Ishikawa (cell line): ENCODE results near the gene TMEFF2.

Source experiments
- CEBPB ChIP-seq: IDR thresholded peaks from 2 replicates; pipeline ENCODE4 v1.6.1; 2012
- CREB1 ChIP-seq: IDR thresholded peaks from 2 replicates; pipeline ENCODE4 v1.6.1; 2012; ENCODE audit warnings: low read depth
- EGR1 ChIP-seq: IDR thresholded peaks from 2 replicates; pipeline ENCODE4 v1.6.1; 2012
- EP300 ChIP-seq: IDR thresholded peaks from 2 replicates; pipeline ENCODE4 v1.6.1; 2012; ENCODE audit warnings: borderline replicate concordance
- FOXM1 ChIP-seq: IDR thresholded peaks from 2 replicates; pipeline ENCODE4 v1.6.1; 2012; ENCODE audit warnings: low read depth, borderline replicate concordance
- NFIC ChIP-seq: IDR thresholded peaks from 2 replicates; pipeline ENCODE4 v1.6.1; 2012
- RAD21 ChIP-seq: IDR thresholded peaks from 2 replicates; pipeline ENCODE4 v1.6.1; 2012; ENCODE audit warnings: low read depth
- TAF1 ChIP-seq: IDR thresholded peaks from 2 replicates; pipeline ENCODE4 v1.6.1; 2012; ENCODE audit warnings: low read depth, mild to moderate bottlenecking
- TCF12 ChIP-seq: IDR thresholded peaks from 2 replicates; pipeline ENCODE4 v1.6.1; 2012; ENCODE audit warnings: low read depth
- TEAD4 ChIP-seq: IDR thresholded peaks from 2 replicates; pipeline ENCODE4 v1.6.1; 2012
- YY1 ChIP-seq: IDR thresholded peaks from 2 replicates; pipeline ENCODE4 v1.6.1; 2012; ENCODE audit warnings: low read depth
- ZBTB7A ChIP-seq: IDR thresholded peaks from 2 replicates; pipeline ENCODE4 v1.6.1; 2012; ENCODE audit warnings: low read depth
- TF ChIP-seq, protein P1 (sequence below): IDR thresholded peaks from 2 replicates; pipeline ENCODE4 v1.6.1; 2012
- TF ChIP-seq, protein P2 (sequence below): IDR thresholded peaks from 2 replicates; pipeline ENCODE4 v1.6.1; 2012
- TF ChIP-seq, protein P3 (sequence below): IDR thresholded peaks from 2 replicates; pipeline ENCODE4 v1.6.1; 2012; ENCODE audit warnings: low read depth, mild to moderate bottlenecking

TMEFF2 gene

DNA sequence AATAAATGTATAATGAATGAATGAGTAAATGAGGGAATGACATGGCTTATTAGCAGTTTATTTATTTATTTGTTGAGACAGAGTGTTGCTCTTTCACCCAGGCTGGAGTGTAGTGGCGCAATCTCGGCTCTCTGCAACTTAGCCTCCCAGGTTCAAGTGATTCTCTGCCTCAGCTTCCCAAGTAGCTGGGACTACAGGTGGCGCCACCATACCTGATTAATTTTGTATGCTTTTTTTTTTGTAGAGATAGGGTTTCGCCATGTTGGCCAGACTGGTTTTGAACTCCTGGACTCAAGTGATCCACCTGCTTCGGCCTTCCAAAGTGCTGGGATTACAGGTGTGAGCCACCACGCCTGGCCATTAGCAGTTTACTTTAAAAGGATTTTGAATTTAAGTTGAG, 247.5 kb downstream of the TMEFF2 start:
- TF ChIP-seq, protein P1, sequence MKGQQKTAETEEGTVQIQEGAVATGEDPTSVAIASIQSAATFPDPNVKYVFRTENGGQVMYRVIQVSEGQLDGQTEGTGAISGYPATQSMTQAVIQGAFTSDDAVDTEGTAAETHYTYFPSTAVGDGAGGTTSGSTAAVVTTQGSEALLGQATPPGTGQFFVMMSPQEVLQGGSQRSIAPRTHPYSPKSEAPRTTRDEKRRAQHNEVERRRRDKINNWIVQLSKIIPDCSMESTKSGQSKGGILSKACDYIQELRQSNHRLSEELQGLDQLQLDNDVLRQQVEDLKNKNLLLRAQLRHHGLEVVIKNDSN = no peak
- TF ChIP-seq ZBTB7A (no peak), TAF1 (no peak), EP300 (no peak), RAD21 (peak; percentile 22; the same call in 1 of the 2 replicates), CEBPB (no peak), EGR1 (no peak)
- TF ChIP-seq, protein P2, sequence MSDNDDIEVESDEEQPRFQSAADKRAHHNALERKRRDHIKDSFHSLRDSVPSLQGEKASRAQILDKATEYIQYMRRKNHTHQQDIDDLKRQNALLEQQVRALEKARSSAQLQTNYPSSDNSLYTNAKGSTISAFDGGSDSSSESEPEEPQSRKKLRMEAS = no peak

DNA sequence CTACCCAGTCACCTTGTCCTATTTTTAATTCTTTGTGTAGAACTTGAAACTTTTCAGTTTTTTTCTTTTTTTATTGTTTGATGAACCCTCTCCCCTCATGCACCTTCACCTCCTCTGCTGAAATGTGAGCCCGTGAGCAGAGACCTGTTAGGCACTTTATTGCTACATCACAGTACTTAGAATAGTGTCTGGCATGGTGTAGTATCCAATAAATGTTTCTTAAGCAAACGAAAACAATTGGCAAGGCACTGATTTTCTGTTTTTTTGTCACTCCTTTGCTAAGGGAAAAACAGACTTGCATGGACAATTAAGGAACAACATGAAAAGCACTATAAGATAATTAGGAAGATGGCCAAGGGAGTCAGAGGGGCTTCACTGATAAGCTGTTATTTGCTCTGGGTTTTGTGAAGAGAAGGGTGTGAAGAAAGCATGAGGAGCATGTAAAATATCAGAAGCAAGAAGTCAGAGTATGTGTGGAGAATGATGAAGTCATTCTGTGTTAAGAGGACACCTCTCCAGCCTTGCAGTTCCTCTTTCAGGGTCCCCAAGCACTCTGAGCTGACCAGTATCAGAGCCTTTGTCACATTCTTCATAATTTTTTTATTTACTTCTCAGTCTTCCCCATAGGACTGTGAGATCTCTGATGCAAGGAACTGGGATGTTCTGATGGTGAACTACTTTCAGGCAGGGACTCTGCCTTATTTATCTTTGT, 248.1 kb downstream of the TMEFF2 start:
- TF ChIP-seq EP300 (no peak), TEAD4 (no peak), NFIC (no peak), CREB1 (no peak), FOXM1 (no peak), CEBPB (no peak), TAF1 (no peak), TCF12 (no peak), ZBTB7A (no peak), YY1 (no peak)
- TF ChIP-seq, protein P2 = no peak
- TF ChIP-seq, protein P3, sequence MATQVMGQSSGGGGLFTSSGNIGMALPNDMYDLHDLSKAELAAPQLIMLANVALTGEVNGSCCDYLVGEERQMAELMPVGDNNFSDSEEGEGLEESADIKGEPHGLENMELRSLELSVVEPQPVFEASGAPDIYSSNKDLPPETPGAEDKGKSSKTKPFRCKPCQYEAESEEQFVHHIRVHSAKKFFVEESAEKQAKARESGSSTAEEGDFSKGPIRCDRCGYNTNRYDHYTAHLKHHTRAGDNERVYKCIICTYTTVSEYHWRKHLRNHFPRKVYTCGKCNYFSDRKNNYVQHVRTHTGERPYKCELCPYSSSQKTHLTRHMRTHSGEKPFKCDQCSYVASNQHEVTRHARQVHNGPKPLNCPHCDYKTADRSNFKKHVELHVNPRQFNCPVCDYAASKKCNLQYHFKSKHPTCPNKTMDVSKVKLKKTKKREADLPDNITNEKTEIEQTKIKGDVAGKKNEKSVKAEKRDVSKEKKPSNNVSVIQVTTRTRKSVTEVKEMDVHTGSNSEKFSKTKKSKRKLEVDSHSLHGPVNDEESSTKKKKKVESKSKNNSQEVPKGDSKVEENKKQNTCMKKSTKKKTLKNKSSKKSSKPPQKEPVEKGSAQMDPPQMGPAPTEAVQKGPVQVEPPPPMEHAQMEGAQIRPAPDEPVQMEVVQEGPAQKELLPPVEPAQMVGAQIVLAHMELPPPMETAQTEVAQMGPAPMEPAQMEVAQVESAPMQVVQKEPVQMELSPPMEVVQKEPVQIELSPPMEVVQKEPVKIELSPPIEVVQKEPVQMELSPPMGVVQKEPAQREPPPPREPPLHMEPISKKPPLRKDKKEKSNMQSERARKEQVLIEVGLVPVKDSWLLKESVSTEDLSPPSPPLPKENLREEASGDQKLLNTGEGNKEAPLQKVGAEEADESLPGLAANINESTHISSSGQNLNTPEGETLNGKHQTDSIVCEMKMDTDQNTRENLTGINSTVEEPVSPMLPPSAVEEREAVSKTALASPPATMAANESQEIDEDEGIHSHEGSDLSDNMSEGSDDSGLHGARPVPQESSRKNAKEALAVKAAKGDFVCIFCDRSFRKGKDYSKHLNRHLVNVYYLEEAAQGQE = no peak
- TF ChIP-seq, protein P1 = no peak

DNA sequence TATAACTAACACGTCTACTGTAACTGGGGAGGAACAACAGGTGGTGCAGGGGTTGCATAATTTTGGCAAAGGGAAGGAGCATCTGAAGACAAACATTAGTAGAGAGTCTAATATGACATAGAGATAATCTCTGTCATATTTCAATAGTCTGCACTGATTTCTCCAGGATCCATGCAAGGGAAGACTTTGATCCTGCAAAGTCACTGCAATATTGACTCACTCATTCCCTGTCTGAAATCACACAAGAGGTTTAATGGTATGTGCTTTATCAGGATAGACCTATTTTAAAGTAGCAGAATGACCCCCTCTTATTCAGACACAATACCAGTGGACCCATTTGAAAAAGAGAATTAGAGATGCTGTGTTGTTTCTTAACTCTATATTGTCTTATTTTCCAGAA, 249.1 kb downstream of the TMEFF2 start:
- TF ChIP-seq TCF12 (no peak), RAD21 (no peak), CEBPB (no peak)
- TF ChIP-seq, protein P1 = no peak
- TF ChIP-seq, protein P3 = no peak

DNA sequence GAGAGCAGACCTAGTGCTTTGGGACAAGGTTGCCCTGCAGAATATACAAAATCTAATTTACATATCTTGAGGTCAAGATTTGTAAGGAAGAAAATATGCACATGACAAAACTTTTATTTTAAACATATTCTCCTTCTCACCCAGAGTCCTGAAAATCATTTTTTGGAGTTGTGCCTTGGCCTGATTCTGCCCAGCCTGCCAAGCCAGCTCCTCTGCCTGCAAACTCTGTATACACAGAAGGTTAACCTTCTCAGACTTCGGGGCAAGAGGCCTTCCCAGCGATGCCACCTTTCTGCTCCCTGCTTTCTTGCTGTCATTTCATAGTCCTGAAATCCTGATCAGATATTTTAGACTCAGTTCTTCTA, 252.0 kb downstream of the TMEFF2 start:
- TF ChIP-seq EGR1 (no peak), TEAD4 (no peak), CREB1 (no peak), YY1 (no peak), FOXM1 (no peak), RAD21 (no peak), EP300 (no peak), NFIC (no peak), CEBPB (no peak), ZBTB7A (no peak)
- TF ChIP-seq, protein P1 = no peak
- TF ChIP-seq, protein P3 = no peak
- TF ChIP-seq, protein P2 = no peak
